ENCODE results near the gene GCLC.
"Not testable (repeated sequence)": the region's sequence is repeated elsewhere in the genome, so short reads cannot be mapped to it uniquely, and the experiment has no call there.

Gene GCLC

GRCh38 chr6:53544470-53545308 is at the start of gene GCLC:
GCLC (minus strand) TSS chr6:53545101; CDS start chr6:53544645, 456 bp downstream.
- DNase-seq, result peak; percentile 79

- DNase-seq, result no peak
Observed at GRCh38 chr6:53594596-53594995, 49.7 kb upstream of the GCLC start.

GRCh38 chr6:53593001-53593488 is 48.1 kb upstream of the GCLC start:
- DNase-seq, result no peak

GRCh38 chr6:53591873-53592272 is 47.0 kb upstream of the GCLC start:
- DNase-seq, result no peak

- DNase-seq, result no peak
Observed at GRCh38 chr6:53588816-53589509, 44.1 kb upstream of the GCLC start.

GRCh38 chr6:53587291-53587690 is 42.4 kb upstream of the GCLC start:
- no peak for DNase-seq

GRCh38 chr6:53585208-53585900 is 40.5 kb upstream of the GCLC start:
- DNase-seq, result no peak

GRCh38 chr6:53584726-53585125 is 39.8 kb upstream of the GCLC start:
- DNase-seq, result no peak

GRCh38 chr6:53583451-53583850 is 38.5 kb upstream of the GCLC start:
- no peak for DNase-seq

GRCh38 chr6:53582963-53583362 is 38.1 kb upstream of the GCLC start:
- DNase-seq, result no peak

GRCh38 chr6:53581856-53582255 is 37.0 kb upstream of the GCLC start:
- DNase-seq, result no peak

- no peak for DNase-seq
Observed at GRCh38 chr6:53581173-53581773, 36.4 kb upstream of the GCLC start.

GRCh38 chr6:53579338-53579737 is 34.4 kb upstream of the GCLC start:
- no peak for DNase-seq

- no peak for DNase-seq
Observed at GRCh38 chr6:53578371-53578770, 33.5 kb upstream of the GCLC start.

- DNase-seq, result no peak
Observed at GRCh38 chr6:53573299-53573698, 28.4 kb upstream of the GCLC start.

GRCh38 chr6:53572379-53572778 is 27.5 kb upstream of the GCLC start:
- not testable (repeated sequence) for DNase-seq

GRCh38 chr6:53568776-53569616 is 24.1 kb upstream of the GCLC start:
- DNase-seq, result no peak

- no peak for DNase-seq
Observed at GRCh38 chr6:53567701-53568100, 22.8 kb upstream of the GCLC start.

- no peak for DNase-seq
Observed at GRCh38 chr6:53566755-53567154, 21.9 kb upstream of the GCLC start.

- no peak for DNase-seq
Observed at GRCh38 chr6:53565886-53566285, 21.0 kb upstream of the GCLC start.

GRCh38 chr6:53564401-53565065 is 19.6 kb upstream of the GCLC start:
- DNase-seq, result no peak

Measured in activated T-cell treated with anti-CD3 and anti-CD28 coated beads for 4 hours (primary cell).